ENCODE results near the gene CSNK2B.

The CSNK2B gene

GRCh38 chr6:31665501-31666336, at the start of gene CSNK2B:
TSS of gene CSNK2B (plus strand) at chr6:31666080. CDS start at chr6:31666832, 752 bp downstream.
- peak; percentile 97 for DNase-seq (ENCODE audit: low read depth)
- peak within 1 kb of the TSS; percentile 96 for H3K4me3 ChIP-seq (replicated peaks; ENCODE audit: low read depth, low read length)
- no peak for TF ChIP-seq CTCF (IDR thresholded peaks at IDR 0.05; ENCODE audit: low read length, missing control alignments)

- DNase-seq (ENCODE audit: low read depth): no peak
- H3K4me3 ChIP-seq (replicated peaks; ENCODE audit: low read depth, low read length): no peak overlapping the region
- no peak for TF ChIP-seq CTCF (IDR thresholded peaks at IDR 0.05; ENCODE audit: low read length, missing control alignments)
Observed at GRCh38 chr6:31617010-31617409, 48.9 kb upstream of the CSNK2B start.

GRCh38 chr6:31619805-31620585, 45.9 kb upstream of the CSNK2B start:
- DNase-seq (ENCODE audit: low read depth): peak; percentile 99
- no peak for TF ChIP-seq CTCF (IDR thresholded peaks at IDR 0.05; ENCODE audit: low read length, missing control alignments)
- peak overlapping the region; percentile 92 for H3K4me3 ChIP-seq (replicated peaks; ENCODE audit: low read depth, low read length)

- TF ChIP-seq CTCF (IDR thresholded peaks at IDR 0.05; ENCODE audit: low read length, missing control alignments): no peak
- H3K4me3 ChIP-seq (replicated peaks; ENCODE audit: low read depth, low read length): peak within 1 kb of the TSS; percentile 92
- peak; percentile 61 for DNase-seq (ENCODE audit: low read depth)
Observed at GRCh38 chr6:31620586-31621319, 45.1 kb upstream of the CSNK2B start, which contains the start of gene PRRC2A. TSS of gene PRRC2A (plus strand) at chr6:31620715. CDS start at chr6:31622790, 2,075 bp downstream.

- TF ChIP-seq CTCF (IDR thresholded peaks at IDR 0.05; ENCODE audit: low read length, missing control alignments): no peak
- no peak for DNase-seq (ENCODE audit: low read depth)
- peak overlapping the region; percentile 92 for H3K4me3 ChIP-seq (replicated peaks; ENCODE audit: low read depth, low read length)
Observed at GRCh38 chr6:31621320-31621939, 44.5 kb upstream of the CSNK2B start.

GRCh38 chr6:31621991-31622390, 43.9 kb upstream of the CSNK2B start:
- no peak for DNase-seq (ENCODE audit: low read depth)
- TF ChIP-seq CTCF (IDR thresholded peaks at IDR 0.05; ENCODE audit: low read length, missing control alignments): no peak
- H3K4me3 ChIP-seq (replicated peaks; ENCODE audit: low read depth, low read length): peak overlapping the region; percentile 92
